HG02885 (cell line): ENCODE results near the gene LIN7A.
"Not testable (repeated sequence)": the region's sequence is repeated elsewhere in the genome, so short reads cannot be mapped to it uniquely, and the experiment has no call there.

Experiments used
- ATAC-seq: cut with Tn5 transposase; IDR thresholded peaks from one replicate; pipeline ENCODE4 v1.9.1; 2021; ENCODE audit warnings: mild to moderate bottlenecking; ENCODE audit not compliant: unreplicated experiment, poor library complexity

LIN7A gene

GRCh38 chr12:80815351-80815750 is 122.4 kb downstream of the LIN7A start:
- ATAC-seq, result peak; percentile 36

DNA sequence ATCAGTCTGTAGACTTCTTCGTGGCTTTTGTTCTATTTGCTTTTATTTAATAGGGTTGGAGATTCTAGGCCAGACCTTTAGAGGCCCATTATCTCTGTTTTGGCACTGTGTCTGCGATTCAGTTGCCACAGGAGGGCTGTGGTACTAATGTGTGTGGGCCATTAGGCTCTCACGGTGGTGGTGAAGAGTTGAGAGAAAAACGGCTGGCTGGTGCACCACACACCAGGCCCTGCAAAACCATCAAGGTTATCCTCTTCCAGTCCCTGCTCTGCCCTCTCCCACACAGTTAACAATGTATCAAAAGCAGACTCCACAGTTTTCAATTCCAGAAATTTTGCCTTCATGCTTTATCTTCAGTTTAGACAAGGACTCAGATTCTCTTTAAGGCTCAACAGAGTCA is 123.3 kb downstream of the LIN7A start:
- ATAC-seq, result peak; percentile 21

DNA sequence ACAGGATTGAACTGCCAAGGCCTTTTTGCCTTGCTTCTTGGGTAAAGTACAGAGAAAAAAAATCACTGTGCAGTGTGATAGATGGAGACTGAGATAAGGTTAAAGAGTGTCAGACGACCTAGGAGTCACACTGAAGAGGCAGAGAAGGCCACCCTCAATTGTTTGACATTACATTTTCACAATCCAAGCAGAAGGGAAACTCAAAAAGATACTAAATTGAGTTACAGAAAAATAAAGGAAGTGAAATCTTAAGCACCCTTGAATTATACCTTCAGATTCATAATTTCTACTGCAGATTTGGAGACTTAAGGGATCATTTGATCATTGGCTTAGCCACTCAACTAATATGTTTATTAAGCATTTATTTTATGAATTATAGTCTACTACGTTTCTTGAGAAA is 123.9 kb downstream of the LIN7A start:
- peak; percentile 33 for ATAC-seq

DNA sequence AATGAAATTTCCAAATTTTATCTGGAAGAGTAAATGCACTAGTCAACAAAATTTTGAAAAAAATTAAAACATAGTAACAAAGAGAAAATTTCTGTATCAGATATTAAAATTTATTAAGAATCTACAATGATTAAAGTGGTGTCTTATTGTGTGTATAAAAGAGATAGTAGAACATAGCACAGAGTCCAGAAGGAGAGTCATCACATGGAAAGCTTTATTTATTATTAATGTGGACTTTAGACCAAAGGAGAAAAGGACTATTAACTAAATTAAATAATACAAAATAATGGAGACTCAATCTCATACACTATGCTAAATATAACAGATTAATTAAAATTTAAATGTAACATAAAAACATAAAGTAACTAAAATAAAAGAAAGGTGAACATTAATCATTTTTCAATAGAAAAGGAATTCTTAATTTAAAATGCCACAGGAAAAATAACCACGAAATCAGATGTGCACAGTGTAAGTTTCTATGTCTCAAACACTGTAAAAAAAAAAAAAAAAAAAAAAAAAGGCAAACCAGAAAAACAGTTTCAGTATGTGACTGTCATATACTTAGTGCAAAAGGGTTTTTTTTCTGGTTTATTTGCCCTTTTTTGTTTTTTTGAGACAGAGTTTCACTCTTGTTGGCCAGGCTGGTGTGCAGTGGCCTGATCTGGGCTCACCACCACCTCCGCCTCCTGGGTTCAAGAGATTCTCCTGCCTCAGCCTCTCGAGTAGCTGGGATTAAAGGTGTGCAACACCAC is 125.6 kb downstream of the LIN7A start:
- ATAC-seq, result no peak

DNA sequence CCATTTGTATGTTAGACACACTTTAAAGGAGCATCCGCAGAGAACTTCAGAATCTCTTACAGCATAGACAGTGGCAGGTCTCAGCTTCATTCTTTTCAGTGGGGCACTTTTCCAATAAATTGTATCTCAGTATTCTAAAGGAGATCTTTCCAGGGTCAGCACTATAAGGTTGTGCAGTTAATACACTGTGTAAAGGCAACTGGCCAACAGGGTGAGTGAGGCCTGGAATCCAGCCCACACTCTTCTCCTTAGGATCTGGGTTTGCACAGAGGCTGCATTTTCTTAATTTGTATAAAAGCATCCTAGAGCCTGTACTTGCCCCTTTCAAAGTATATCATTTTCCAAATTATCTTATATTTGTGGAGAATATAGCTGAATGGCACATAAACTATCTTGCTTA is 126.9 kb downstream of the LIN7A start:
- ATAC-seq, result no peak

DNA sequence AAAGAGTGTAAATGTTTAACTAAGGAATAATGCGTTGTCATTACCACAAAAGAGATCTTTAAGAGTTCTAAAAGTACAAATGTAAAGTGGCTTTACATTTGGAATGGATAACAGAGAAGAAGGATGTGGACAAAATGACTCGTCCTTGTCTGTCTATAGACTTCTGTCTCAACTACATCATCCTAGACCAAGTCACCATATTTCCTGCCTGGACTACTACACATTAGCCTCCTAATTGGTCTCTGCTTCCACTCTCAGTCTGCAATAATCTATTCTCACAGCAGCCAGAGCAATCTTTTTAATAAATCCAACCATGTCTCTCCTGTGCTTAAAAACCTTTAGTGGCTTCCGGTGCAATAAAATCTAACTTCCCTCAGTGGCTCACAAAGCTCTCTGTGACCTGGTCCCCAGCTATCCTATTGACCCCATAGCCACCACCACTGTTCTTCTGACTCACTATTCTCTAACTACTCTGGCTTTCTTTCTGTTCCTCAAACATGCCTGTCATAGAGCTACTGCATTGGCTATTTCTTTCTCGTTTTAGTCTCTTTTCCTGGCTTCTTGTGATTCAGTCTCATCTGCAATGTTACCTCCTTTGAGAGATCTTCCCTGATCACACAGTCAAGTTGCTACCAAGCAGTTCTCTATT is 130.0 kb downstream of the LIN7A start:
- peak; percentile 94 for ATAC-seq

- no peak for ATAC-seq
Measured at GRCh38 chr12:80805106-80805505, 132.6 kb downstream of the LIN7A start.

DNA sequence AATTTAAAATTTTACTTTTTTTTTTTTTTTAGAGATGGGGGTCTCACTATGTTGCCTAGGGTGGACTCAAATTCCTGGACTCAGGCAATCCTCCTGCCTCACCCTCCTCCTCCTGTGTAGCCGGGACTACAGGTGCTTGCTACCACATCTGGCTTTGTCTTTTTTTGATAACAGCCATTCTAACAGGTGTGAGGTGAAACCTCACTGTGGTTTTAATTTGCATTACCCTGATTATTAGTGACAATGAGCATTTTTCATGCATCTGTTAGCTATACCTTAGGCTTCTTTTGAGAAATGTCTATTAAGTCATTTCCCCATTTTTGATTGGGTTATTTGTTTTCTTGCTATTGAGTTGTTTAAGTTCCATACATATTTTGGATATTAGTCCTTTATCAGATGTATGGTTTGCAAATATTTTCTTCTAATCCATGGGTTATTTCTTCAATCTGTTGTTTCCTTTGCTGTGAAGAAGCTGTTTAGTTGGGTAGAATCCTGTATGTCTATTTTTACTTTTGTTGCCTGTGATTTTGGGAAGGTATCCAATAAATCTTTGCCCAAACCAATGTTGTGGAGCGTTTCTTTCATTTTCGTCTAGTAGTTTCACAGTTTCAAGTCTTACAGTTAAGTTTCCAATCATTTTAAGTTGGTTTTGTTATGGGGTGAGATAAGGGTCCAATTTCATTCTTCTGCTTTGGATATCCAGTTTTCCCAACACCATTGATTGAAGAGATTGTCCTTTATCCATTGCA is 134.9 kb downstream of the LIN7A start:
- peak; percentile 80 for ATAC-seq

GRCh38 chr12:80798281-80798680 is 139.5 kb downstream of the LIN7A start:
- no peak for ATAC-seq

GRCh38 chr12:80794551-80794950 is 143.2 kb downstream of the LIN7A start:
- ATAC-seq, result no peak

GRCh38 chr12:80792861-80793260 is 144.9 kb downstream of the LIN7A start:
- ATAC-seq, result no peak

DNA sequence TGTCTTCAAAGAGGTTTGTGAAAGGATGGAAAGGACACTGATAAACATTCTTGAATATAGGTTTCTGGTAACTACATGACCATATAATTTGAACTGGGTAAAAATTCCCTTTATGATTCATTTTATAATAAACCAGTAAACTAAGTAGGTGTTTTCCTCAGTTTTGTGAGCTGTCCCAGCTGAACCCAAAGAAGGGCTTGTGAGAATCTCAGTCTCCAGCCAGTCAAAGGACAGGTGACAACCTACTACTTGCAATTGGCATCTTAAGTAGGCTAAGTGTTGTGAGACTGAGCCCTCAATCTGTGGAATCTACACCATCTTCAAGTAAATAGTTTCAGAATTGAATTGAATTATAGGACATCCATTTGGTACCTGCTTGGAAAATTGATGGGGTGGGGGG is 145.9 kb downstream of the LIN7A start:
- no peak for ATAC-seq

- ATAC-seq, result not testable (repeated sequence)
Measured at GRCh38 chr12:80788407-80788806, 149.3 kb downstream of the LIN7A start.

DNA sequence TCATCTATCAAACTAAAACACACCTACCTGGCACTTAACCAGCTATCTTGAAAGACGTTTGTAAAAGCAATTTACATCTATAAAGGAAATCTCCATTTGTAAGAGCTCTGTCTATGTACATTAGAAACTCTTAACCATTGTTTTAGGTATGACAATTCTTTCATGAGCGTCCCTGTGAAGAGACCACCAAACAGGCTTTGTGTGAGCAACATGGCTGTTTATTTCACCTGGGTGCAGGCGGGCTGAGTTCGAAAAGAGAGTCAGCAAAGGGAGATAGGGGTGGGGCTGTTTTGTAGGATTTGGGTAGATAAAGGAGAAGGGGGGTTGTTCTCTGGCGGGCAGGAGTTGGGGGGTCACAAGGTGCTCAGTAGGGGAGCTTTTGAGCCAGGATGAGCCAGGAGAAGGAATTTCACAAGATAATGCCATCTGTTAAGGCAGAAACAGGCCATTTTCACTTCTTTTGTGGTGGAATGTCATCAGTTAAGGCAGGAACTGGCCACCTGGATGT is 154.7 kb downstream of the LIN7A start:
- ATAC-seq, result not testable (repeated sequence)

- no peak for ATAC-seq
Measured at GRCh38 chr12:80781313-80781712, 156.4 kb downstream of the LIN7A start.

- no peak for ATAC-seq
Measured at GRCh38 chr12:80780746-80781145, 157.0 kb downstream of the LIN7A start.

- ATAC-seq, result peak; percentile 96
Measured at GRCh38 chr12:80778005-80778541, 159.7 kb downstream of the LIN7A start.

- ATAC-seq, result no peak
Measured at GRCh38 chr12:80777587-80777986, 160.1 kb downstream of the LIN7A start.

- ATAC-seq, result no peak
Measured at GRCh38 chr12:80776706-80777105, 161.0 kb downstream of the LIN7A start.

DNA sequence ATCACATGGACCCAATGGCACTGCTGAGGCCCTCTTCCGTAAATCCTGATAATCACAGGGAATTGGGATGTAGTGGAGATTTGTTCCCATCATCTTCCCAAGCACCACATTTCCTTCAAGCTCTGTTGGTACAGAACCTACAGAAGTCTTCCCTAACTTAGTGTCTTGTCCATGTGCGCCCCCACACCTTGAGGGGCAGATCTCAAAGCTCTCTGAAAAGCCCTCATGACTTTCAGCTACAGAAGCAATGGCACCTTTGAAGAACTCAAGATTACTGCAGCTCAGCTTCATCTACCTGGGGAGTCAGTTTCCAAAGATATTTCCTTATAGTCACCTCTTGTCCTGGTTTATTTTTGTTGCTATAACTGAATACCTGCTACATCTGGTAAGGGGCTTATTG is 166.8 kb downstream of the LIN7A start:
- ATAC-seq, result no peak
